Measurements from ENCODE around the gene C1QTNF2.

The C1QTNF2 gene

GRCh38 chr5:160333721-160334120 is 36.7 kb downstream of the C1QTNF2 start:
- peak; percentile 67 for DNase-seq (ENCODE audit: low read depth)
- H3K4me3 ChIP-seq (replicated peaks; ENCODE audit: low read depth, low read length): no peak overlapping the region
- TF ChIP-seq CTCF (IDR thresholded peaks at IDR 0.05; ENCODE audit: low read length, missing control alignments): no peak

- no peak for DNase-seq (ENCODE audit: low read depth)
- no peak overlapping the region for H3K4me3 ChIP-seq (replicated peaks; ENCODE audit: low read depth, low read length)
- no peak for TF ChIP-seq CTCF (IDR thresholded peaks at IDR 0.05; ENCODE audit: low read length, missing control alignments)
Observed at GRCh38 chr5:160330212-160330611, 40.2 kb downstream of the C1QTNF2 start.

- no peak for TF ChIP-seq CTCF (IDR thresholded peaks at IDR 0.05; ENCODE audit: low read length, missing control alignments)
- H3K4me3 ChIP-seq (replicated peaks; ENCODE audit: low read depth, low read length): no peak overlapping the region
- no peak for DNase-seq (ENCODE audit: low read depth)
Observed at GRCh38 chr5:160327818-160328217, 42.6 kb downstream of the C1QTNF2 start.

- DNase-seq (ENCODE audit: low read depth): no peak
- no peak for TF ChIP-seq CTCF (IDR thresholded peaks at IDR 0.05; ENCODE audit: low read length, missing control alignments)
- H3K4me3 ChIP-seq (replicated peaks; ENCODE audit: low read depth, low read length): no peak overlapping the region
Observed at GRCh38 chr5:160326981-160327380, 43.4 kb downstream of the C1QTNF2 start.

- no peak for DNase-seq (ENCODE audit: low read depth)
- TF ChIP-seq CTCF (IDR thresholded peaks at IDR 0.05; ENCODE audit: low read length, missing control alignments): no peak
- no peak overlapping the region for H3K4me3 ChIP-seq (replicated peaks; ENCODE audit: low read depth, low read length)
Observed at GRCh38 chr5:160325716-160326115, 44.7 kb downstream of the C1QTNF2 start.

- H3K4me3 ChIP-seq (replicated peaks; ENCODE audit: low read depth, low read length): no peak overlapping the region
- TF ChIP-seq CTCF (IDR thresholded peaks at IDR 0.05; ENCODE audit: low read length, missing control alignments): no peak
- DNase-seq (ENCODE audit: low read depth): no peak
Observed at GRCh38 chr5:160324886-160325285, 45.5 kb downstream of the C1QTNF2 start.

- no peak for TF ChIP-seq CTCF (IDR thresholded peaks at IDR 0.05; ENCODE audit: low read length, missing control alignments)
- no peak for DNase-seq (ENCODE audit: low read depth)
- H3K4me3 ChIP-seq (replicated peaks; ENCODE audit: low read depth, low read length): no peak overlapping the region
Observed at GRCh38 chr5:160318409-160318808, 52.0 kb downstream of the C1QTNF2 start.
